OCI-LY7 (cell line): ENCODE results near the gene SGTA. TPM values are rescaled to one million over a fixed set of nuclear protein-coding genes. Genes with fewer than 3 reads are reported as not detected.

Experiments
- BruUV-seq: library from RNA; stranded (reverse); fragments of 400-500 nt; replicated peaks from 2 replicates; lab custom pipeline; 2021; lab: Mats Ljungman, UMichigan
- CTCF ChIA-PET: fragments of 300-600 bp; sonication (Branson Sonifier 250); formaldehyde crosslinking; loops from one replicate; lab custom pipeline; 2022; ENCODE audit warnings: antibody characterized with exemption; ENCODE audit not compliant: unreplicated experiment; lab: Charles Lee
- POLR2A ChIA-PET: fragments of 300-600 bp; sonication (Branson Sonifier 250); formaldehyde crosslinking; loops from one replicate; lab custom pipeline; 2022; ENCODE audit warnings: antibody characterized with exemption; lab: Charles Lee
- DNase-seq: peaks from one replicate; pipeline ENCODE4 v3.0.0-alpha.2; 2015; ENCODE audit warnings: low spot score
- H2AFZ ChIP-seq: fragments of 200-600 bp; sonication (generic), shearing (Covaris generic); 2 replicates; pipeline ENCODE4 v1.6.1; 2014; ENCODE audit warnings: mild to moderate bottlenecking, antibody characterized with exemption, low read length, moderate library complexity
- H3K27ac ChIP-seq: fragments of 200-600 bp; sonication (generic); 2 replicates; pipeline ENCODE4 v1.5.1; 2014; ENCODE audit warnings: mixed run types, low read depth, mild to moderate bottlenecking, moderate library complexity, low read length, inconsistent platforms; ENCODE audit not compliant: poor library complexity, severe bottlenecking
- H3K36me3 ChIP-seq: fragments of 200-600 bp; sonication (generic); 2 replicates; pipeline ENCODE4 v1.6.1; 2014; ENCODE audit warnings: mild to moderate bottlenecking, antibody characterized with exemption, low read length, moderate library complexity, mixed read lengths; ENCODE audit not compliant: insufficient read depth
- H3K4me1 ChIP-seq: fragments of 200-600 bp; sonication (generic); 2 replicates; pipeline ENCODE4 v1.5.1; 2014; ENCODE audit warnings: mild to moderate bottlenecking, low read length; ENCODE audit not compliant: insufficient read depth, poor library complexity, severe bottlenecking
- H3K4me2 ChIP-seq: fragments of 200-600 bp; sonication (generic); 2 replicates; pipeline ENCODE4 v1.6.1; 2014; ENCODE audit warnings: mild to moderate bottlenecking, low read length
- H3K4me3 ChIP-seq: fragments of 200-600 bp; sonication (generic); 2 replicates; pipeline ENCODE4 v1.5.1; 2014; ENCODE audit warnings: mild to moderate bottlenecking, low read depth, low read length; ENCODE audit not compliant: poor library complexity, severe bottlenecking
- H3K79me2 ChIP-seq: fragments of 200-600 bp; sonication (generic); 2 replicates; pipeline ENCODE4 v1.6.1; 2016; ENCODE audit warnings: low read depth, mild to moderate bottlenecking, low read length, moderate library complexity, mixed read lengths; ENCODE audit not compliant: insufficient read depth
- H3K9me2 ChIP-seq: fragments of 200-600 bp; sonication (generic); 2 replicates; pipeline ENCODE4 v1.6.1; 2016; ENCODE audit warnings: mild to moderate bottlenecking, low read length, mixed read lengths; ENCODE audit not compliant: insufficient read depth
- H3K9me3 ChIP-seq: fragments of 200-600 bp; sonication (generic); 2 replicates; pipeline ENCODE4 v1.6.1; 2014; ENCODE audit warnings: mild to moderate bottlenecking, mixed run types, low read length, mixed read lengths
- H4K20me1 ChIP-seq: fragments of 200-600 bp; sonication (generic); 2 replicates; pipeline ENCODE4 v1.6.1; 2014; ENCODE audit warnings: mild to moderate bottlenecking, antibody characterized with exemption, low read length, moderate library complexity, mixed read lengths; ENCODE audit not compliant: insufficient read depth
- EZH2phosphoT487 ChIP-seq: fragments of 200-600 bp; sonication (generic); IDR thresholded peaks from 2 replicates; pipeline ENCODE4 v1.6.1; 2018; ENCODE audit warnings: low read depth, borderline replicate concordance, mild to moderate bottlenecking, mixed run types, antibody characterized with exemption, low read length, moderate library complexity, mixed read lengths
- intact Hi-C: fragments of 100-400 bp; cut with micrococcal nuclease; formaldehyde crosslinking; loops from one replicate; pipeline ENCODE4 v1.10.0; 2022; ENCODE audit not compliant: unreplicated experiment
- total RNA-seq, 2 experiments: library from RNA; depleted of rRNA in 1 of 2; stranded (reverse); fragments of >200 nt in 1 of 2; shearing (Covaris generic) in 1 of 2; gene quantifications; 2 replicates each; pipeline ENCODE4 v1.2.3, GENCODE V29; 2014 to 2022
- TF ChIP-seq, protein P1 (sequence below): fragments of 200-600 bp; sonication (generic); conservative IDR thresholded peaks from 2 replicates; pipeline ENCODE4 v1.5.1; 2014; ENCODE audit warnings: mild to moderate bottlenecking, antibody characterized with exemption, low read length, moderate library complexity, mixed read lengths

The SGTA gene
- total RNA-seq, 2 experiments from 2014 or later = 68.2 to 82.4 TPM

DNA sequence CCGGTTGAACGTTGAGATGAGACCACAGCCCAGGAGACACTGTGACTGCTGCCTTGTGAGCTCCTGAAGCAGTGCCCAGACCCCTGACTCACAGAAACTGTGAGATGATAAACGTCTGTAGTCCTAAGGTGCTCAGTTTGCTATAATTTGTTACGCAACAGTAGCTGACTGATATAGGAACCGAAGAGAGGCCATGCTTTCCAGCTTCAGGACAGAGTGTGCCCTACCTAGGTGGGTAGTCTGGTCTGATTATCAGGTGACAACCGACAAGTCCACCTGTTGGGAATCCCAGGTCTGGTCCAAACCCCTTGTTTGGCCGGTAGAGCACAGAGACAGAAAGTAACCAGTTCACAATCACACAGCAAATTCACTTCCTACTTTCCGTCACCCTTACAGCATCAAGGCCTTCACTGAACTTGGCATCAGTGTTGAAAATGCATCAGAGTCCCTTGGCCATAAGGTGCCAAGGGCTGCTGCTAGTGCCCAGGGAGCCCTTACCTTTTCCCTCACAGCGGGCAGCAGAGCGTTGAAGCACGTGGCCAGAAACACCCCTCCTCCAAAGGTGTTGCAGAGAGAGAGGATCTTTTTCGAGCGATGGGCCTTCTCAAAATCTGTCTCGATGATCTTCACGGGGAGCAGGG lies 46.4 kb downstream of the SGTA start:
- Histone ChIP-seq H3K79me2 (peaks cover 7% of the 10 kb centered on the region; the same call in 1 of the 2 replicates), H3K36me3 (peaks cover 34% of the 10 kb centered on the region), H3K4me1 (peaks cover 4% of the 10 kb centered on the region), H3K9me3 (no peaks in the 10 kb centered on the region), H3K4me3 (no peak overlapping the region), H2AFZ (no peak overlapping the region), H3K9me2 (no peaks in the 10 kb centered on the region), H3K4me2 (no peak overlapping the region), H4K20me1 (no peaks in the 10 kb centered on the region), H3K27ac (no peak overlapping the region)
- no peak for DNase-seq
- ChIA-PET CTCF (no interaction called here), POLR2A (interaction anchor here (0.5 to 1.0 kb wide), 2 partner anchors 59 to 88 kb away, joined by 3 read pairs; no protein-coding TSS in a partner anchor)
- intact Hi-C loops = no loop called here
- BruUV-seq = TSS peak; percentile 20
- TF ChIP-seq, protein P1, sequence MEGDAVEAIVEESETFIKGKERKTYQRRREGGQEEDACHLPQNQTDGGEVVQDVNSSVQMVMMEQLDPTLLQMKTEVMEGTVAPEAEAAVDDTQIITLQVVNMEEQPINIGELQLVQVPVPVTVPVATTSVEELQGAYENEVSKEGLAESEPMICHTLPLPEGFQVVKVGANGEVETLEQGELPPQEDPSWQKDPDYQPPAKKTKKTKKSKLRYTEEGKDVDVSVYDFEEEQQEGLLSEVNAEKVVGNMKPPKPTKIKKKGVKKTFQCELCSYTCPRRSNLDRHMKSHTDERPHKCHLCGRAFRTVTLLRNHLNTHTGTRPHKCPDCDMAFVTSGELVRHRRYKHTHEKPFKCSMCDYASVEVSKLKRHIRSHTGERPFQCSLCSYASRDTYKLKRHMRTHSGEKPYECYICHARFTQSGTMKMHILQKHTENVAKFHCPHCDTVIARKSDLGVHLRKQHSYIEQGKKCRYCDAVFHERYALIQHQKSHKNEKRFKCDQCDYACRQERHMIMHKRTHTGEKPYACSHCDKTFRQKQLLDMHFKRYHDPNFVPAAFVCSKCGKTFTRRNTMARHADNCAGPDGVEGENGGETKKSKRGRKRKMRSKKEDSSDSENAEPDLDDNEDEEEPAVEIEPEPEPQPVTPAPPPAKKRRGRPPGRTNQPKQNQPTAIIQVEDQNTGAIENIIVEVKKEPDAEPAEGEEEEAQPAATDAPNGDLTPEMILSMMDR = no peak
- TF ChIP-seq EZH2phosphoT487 = no peak

DNA sequence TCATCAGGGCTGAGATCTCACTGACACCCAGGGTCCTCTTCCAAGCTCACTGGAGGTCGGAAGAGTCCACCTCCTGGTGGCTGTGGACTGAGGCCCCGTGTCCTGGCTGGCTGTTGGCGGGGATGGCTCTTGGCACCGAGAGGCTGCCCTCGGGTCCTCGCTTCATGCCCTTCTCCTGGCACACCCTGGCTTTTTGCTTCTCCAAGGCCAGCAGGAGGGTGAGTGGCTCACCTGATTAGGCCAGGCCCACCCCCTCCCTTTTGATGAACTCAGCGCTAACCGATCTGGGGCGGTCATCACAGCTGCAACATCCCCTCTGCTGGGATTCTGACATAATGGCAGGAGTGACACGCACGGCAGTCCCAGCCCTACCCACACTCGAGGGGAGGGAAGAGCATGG lies 47.7 kb downstream of the SGTA start:
- CTCF ChIA-PET = no interaction called here
- no peak overlapping the region for H3K4me3 ChIP-seq
- H3K4me1 ChIP-seq = peaks cover 3% of the 10 kb centered on the region
- POLR2A ChIA-PET = interaction anchor here (0.6 kb wide), 1 partner anchor 360 kb away, joined by 4 read pairs; no protein-coding TSS in a partner anchor
- no TSS peak for BruUV-seq
- no peaks in the 10 kb centered on the region for H3K9me2 ChIP-seq
- H3K4me2 ChIP-seq = no peak overlapping the region
- H3K27ac ChIP-seq = no peak overlapping the region
- H2AFZ ChIP-seq = no peak overlapping the region
- no peaks in the 10 kb centered on the region for H4K20me1 ChIP-seq
- no peaks in the 10 kb centered on the region for H3K9me3 ChIP-seq
- TF ChIP-seq EZH2phosphoT487 = no peak
- TF ChIP-seq, protein P1 = no peak
- no peak for DNase-seq
- peaks cover 7% of the 10 kb centered on the region; the same call in 1 of the 2 replicates for H3K79me2 ChIP-seq
- intact Hi-C loops = no loop called here
- peaks cover 34% of the 10 kb centered on the region for H3K36me3 ChIP-seq
